GM19328 (cell line): Measurements from ENCODE around the gene APOE.
A peak's percentile ranks its signal among the peaks of the same experiment; 100 is the strongest.

Experiments
- ATAC-seq: cut with Tn5 transposase; IDR thresholded peaks from one replicate; pipeline ENCODE4 v1.9.1; 2021; ENCODE audit warnings: mild to moderate bottlenecking, moderate library complexity; ENCODE audit not compliant: unreplicated experiment

The APOE gene

GRCh38 chr19:44951179-44952159 lies 45.9 kb downstream of the APOE start:
- no peak for ATAC-seq

DNA sequence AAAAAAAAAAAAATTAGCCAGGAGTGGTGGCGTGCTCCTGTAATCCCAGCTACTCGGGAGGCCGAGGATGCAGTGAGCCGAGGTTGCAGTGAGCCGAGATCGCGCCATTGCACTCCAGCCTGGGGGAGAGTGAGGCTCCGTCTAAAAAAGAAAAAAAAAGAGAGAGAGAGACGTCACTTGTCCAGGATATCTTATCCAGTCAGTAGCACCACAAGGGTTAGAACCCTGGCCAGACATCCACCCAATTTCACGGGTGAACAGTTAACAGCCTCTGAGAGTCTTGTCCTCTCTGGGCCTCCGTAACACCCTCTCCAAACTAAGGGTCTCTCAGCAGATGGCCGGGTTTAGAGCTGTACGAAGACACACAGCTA lies 48.7 kb downstream of the APOE start:
- ATAC-seq, result no peak

DNA sequence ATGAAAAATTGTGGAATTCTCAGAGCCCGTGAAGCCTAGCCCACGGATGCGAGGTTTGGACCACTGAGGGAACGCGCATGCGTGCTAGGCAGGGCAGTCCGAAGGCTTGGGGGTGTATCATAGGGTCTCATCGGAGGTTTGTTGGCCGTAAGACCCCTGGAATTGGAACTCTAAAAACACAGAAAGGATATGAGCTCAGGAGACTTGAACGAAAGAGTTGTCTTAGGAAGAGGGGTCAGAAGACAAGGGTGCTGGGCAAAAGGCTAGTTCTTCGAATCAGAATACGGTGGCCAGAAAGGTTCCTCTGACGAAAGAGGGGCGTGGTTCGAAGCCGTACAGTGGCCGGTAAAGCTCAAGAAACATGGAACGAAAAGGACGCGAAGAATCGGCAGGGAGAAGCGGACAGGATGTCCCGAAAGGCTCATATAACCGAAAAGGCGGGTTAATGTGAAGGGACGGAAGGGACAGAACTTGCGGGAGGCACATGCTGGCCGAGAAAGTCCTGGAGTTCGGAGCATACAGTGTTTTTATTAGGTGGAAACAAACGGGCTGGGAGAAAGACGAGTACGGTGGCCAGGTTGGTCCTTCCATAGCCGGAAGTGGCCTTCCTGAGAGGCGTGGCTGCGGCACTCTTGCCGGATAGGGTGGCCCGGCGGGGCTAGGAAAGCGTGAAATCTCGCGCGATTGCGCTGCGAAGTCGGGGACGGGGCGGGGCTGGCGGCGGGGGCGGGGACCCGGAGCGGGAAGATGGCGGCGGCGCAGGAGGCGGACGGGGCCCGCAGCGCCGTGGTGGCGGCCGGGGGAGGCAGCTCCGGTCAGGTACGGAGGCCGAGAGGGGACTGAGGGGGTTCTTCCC lies 49.3 kb downstream of the APOE start, which contains the start of gene CLPTM1:
Gene CLPTM1 (plus strand): TSS at position 732 of the 856 bp plus-strand sequence. CDS start 16 bp downstream, at position 748.
- peak; percentile 77 for ATAC-seq

- peak; percentile 21 for ATAC-seq
Observed at GRCh38 chr19:44955505-44956439, 50.2 kb downstream of the APOE start.

DNA sequence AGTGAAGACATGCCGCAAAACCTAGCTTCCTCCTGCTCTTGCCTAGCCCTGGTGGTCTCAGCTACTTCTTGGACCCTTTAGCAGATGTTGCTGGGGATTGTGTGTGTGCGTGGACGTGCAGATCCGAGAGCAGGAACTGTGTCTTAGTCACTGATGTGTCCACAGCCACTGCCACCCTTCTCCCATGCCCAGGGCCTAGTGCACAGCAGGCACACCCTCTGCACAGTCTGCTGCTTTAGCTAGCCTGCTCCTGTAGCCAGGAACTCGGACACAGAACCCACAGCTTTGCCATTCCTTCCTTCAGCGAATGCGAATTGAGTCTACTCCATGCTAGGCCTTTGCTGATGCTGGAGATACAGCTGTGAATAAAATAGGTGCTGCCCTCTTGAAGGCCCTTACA lies 51.9 kb downstream of the APOE start:
- no peak for ATAC-seq

- no peak for ATAC-seq
Observed at GRCh38 chr19:44958090-44958489, 52.5 kb downstream of the APOE start.
